ENCODE measurements around the gene RASEF.

- TF ChIP-seq CTCF (IDR thresholded peaks at IDR 0.05), result no peak
- TF ChIP-seq POLR2A (IDR thresholded peaks at IDR 0.05), result no peak
- TF ChIP-seq EP300 (IDR thresholded peaks at IDR 0.05), result no peak
- no peak for TF ChIP-seq POLR2AphosphoS5 (IDR thresholded peaks at IDR 0.05)
Observed at GRCh38 chr9:83015897-83016296, 47.0 kb downstream of the RASEF start.

Data from suprapubic skin (tissue), 4 donors.